HEK293 (cell line): Measurements from ENCODE around the gene ST3GAL5.

Experiments used
- CTCF ChIA-PET: fragments of 350-600 bp; formaldehyde crosslinking; extraction: SDS; loops from one replicate; lab custom pipeline; 2021; ENCODE audit warnings: antibody characterized with exemption; lab: Yijun Ruan, JAX
- POLR2A ChIA-PET: fragments of 300-600 bp; formaldehyde crosslinking; extraction: SDS; loops from one replicate; lab custom pipeline; 2020; ENCODE audit warnings: antibody characterized with exemption, inconsistent platforms; lab: Yijun Ruan, JAX
- H3K27ac ChIP-seq: fragments of 200-500 bp; sonication (Bioruptor generic); 2 replicates; pipeline ENCODE4 v1.5.1; 2014; ENCODE audit warnings: low read depth, low read length, control low read depth, inconsistent platforms; ENCODE audit errors: extremely low read depth
- H3K36me3 ChIP-seq, 2 experiments: fragments of 200-500 bp in 1 of 2; sonication (Bioruptor generic) in 1 of 2; 1 replicate in 1 of 2; 2 replicates in 1 of 2; pipeline ENCODE4 v1.5.1; 2014 to 2017; ENCODE audit warnings: inconsistent platforms in 2 of 2, low read length in 2 of 2; ENCODE audit not compliant: control insufficient read depth in 2 of 2, insufficient read depth in 1 of 2
- H3K4me1 ChIP-seq: fragments of 200-500 bp; sonication (Bioruptor generic); 2 replicates; pipeline ENCODE4 v1.5.1; 2014; ENCODE audit warnings: mild to moderate bottlenecking, low read length, inconsistent platforms; ENCODE audit not compliant: control insufficient read depth, insufficient read depth
- H3K4me3 ChIP-seq: 2 replicates; pipeline ENCODE4 v1.5.1; 2011; ENCODE audit warnings: low read depth, mild to moderate bottlenecking, control low read depth, low read length, moderate library complexity
- H3K9me3 ChIP-seq: fragments of 200-500 bp; sonication (Bioruptor generic); 2 replicates; pipeline ENCODE4 v1.5.1; 2014; ENCODE audit warnings: low read depth, low read length, inconsistent platforms; ENCODE audit not compliant: control insufficient read depth, insufficient read depth
- HOXA7 ChIP-seq: sonication (generic); formaldehyde crosslinking; IDR thresholded peaks from 2 replicates; pipeline ENCODE4 v1.8.1; 2022; ENCODE audit warnings: missing genetic modification reagents, borderline replicate concordance
- KLF1 ChIP-seq: fragments of 450-650 bp; formaldehyde crosslinking; IDR thresholded peaks from 2 replicates; pipeline ENCODE4 v1.5.1; 2016; ENCODE audit warnings: missing biosample characterization, missing genetic modification characterization
- ZIC2 ChIP-seq: fragments of 450-650 bp; formaldehyde crosslinking; IDR thresholded peaks from 2 replicates; pipeline ENCODE4 v1.5.1; 2016; ENCODE audit warnings: missing biosample characterization, missing genetic modification characterization
- ZNF121 ChIP-seq: fragments of 450-650 bp; formaldehyde crosslinking; IDR thresholded peaks from 2 replicates; pipeline ENCODE4 v1.5.1; 2016; ENCODE audit warnings: missing biosample characterization, missing genetic modification characterization
- ZNF266 ChIP-seq: fragments of 450-650 bp; formaldehyde crosslinking; IDR thresholded peaks from 2 replicates; pipeline ENCODE4 v1.5.1; 2016; ENCODE audit warnings: missing biosample characterization, missing genetic modification characterization, low read depth
- ZNF37A ChIP-seq: fragments of 450-650 bp; IDR thresholded peaks from 2 replicates; pipeline ENCODE4 v1.5.1; 2018; ENCODE audit warnings: missing biosample characterization, missing genetic modification characterization
- ZNF473 ChIP-seq: fragments of 450-650 bp; formaldehyde crosslinking; IDR thresholded peaks from 2 replicates; pipeline ENCODE4 v1.5.1; 2017; ENCODE audit warnings: missing biosample characterization, missing genetic modification characterization
- ZNF558 ChIP-seq: fragments of 450-650 bp; formaldehyde crosslinking; IDR thresholded peaks from 2 replicates; pipeline ENCODE4 v1.5.1; 2016; ENCODE audit warnings: missing biosample characterization, missing genetic modification characterization
- ZNF561 ChIP-seq: fragments of 450-650 bp; IDR thresholded peaks from 2 replicates; pipeline ENCODE4 v1.5.1; 2018; ENCODE audit warnings: missing biosample characterization, missing genetic modification characterization, borderline replicate concordance
- ZNF571 ChIP-seq: fragments of 450-650 bp; formaldehyde crosslinking; IDR thresholded peaks from 2 replicates; pipeline ENCODE4 v1.5.0; 2017; ENCODE audit warnings: missing biosample characterization, missing genetic modification characterization
- ZNF610 ChIP-seq: fragments of 450-650 bp; formaldehyde crosslinking; IDR thresholded peaks from 2 replicates; pipeline ENCODE4 v1.5.1; 2016; ENCODE audit warnings: missing biosample characterization, missing genetic modification characterization, borderline replicate concordance
- ZNF626 ChIP-seq: fragments of 450-650 bp; sonication (Bioruptor Pico); formaldehyde crosslinking; IDR thresholded peaks from 2 replicates; pipeline ENCODE4 v1.5.1; 2018; ENCODE audit warnings: missing biosample characterization, missing genetic modification characterization, inconsistent platforms
- ZNF747 ChIP-seq: fragments of 450-650 bp; formaldehyde crosslinking; IDR thresholded peaks from 2 replicates; pipeline ENCODE4 v1.5.1; 2016; ENCODE audit warnings: missing biosample characterization, missing genetic modification characterization
- ZNF837 ChIP-seq: fragments of 450-650 bp; formaldehyde crosslinking; IDR thresholded peaks from 2 replicates; pipeline ENCODE4 v1.5.1; 2016; ENCODE audit warnings: missing biosample characterization, missing genetic modification characterization
- ZSCAN16 ChIP-seq: fragments of 450-650 bp; formaldehyde crosslinking; IDR thresholded peaks from 2 replicates; pipeline ENCODE4 v1.5.1; 2016; ENCODE audit warnings: missing biosample characterization, missing genetic modification characterization
- TF ChIP-seq, protein P1 (sequence below): fragments of 450-650 bp; formaldehyde crosslinking; conservative IDR thresholded peaks from 2 replicates; pipeline ENCODE4 v1.5.1; 2016; ENCODE audit warnings: low read depth, missing biosample characterization, missing genetic modification characterization
- TF ChIP-seq, protein P2 (sequence below): fragments of 450-650 bp; formaldehyde crosslinking; IDR thresholded peaks from 2 replicates; pipeline ENCODE4 v1.5.1; 2016; ENCODE audit warnings: missing biosample characterization, missing genetic modification characterization
- TF ChIP-seq, protein P3 (sequence below): fragments of 450-650 bp; formaldehyde crosslinking; optimal IDR thresholded peaks from 2 replicates; pipeline ENCODE3; 2016; ENCODE audit warnings: missing biosample characterization, mild to moderate bottlenecking, missing genetic modification characterization

ST3GAL5 gene

DNA sequence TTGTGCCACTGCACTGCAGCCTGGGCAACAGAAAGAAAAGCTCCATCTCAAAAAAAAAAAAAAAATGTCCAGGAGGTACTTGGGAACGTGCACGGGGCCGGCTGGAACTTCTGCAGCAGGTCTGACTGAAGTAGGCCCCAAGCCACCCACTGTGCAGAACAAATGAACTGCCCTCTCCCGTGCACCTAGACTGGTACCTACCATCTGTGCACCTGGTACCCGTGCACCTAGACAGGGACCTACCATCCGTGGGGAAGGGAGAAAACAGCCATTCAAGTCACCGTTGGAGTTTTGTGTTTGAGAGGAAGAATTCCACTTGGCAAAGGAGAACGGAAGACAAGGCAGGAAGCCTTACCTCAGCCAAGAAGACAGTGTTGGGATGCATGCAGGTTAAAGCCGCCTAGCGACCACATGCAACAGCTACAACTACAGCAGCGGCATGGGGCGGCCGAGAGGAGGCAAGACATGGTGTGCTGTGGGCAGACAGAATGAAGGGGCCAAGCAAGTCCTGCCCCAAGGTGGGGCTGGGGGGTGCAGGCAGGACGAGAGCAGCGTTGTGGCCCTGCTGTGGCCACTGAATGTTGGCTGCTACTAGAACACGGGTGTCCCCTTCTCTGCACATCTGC is 16.1 kb downstream of the ST3GAL5 start (continued):
- TF ChIP-seq ZNF747 (tag by site-specific recombination) (no peak), ZNF837 (tag by site-specific recombination) (no peak), ZNF473 (tag by site-specific recombination) (no peak), ZNF37A (tag by site-specific recombination) (no peak), ZNF266 (no peak)
- TF ChIP-seq, protein P1, sequence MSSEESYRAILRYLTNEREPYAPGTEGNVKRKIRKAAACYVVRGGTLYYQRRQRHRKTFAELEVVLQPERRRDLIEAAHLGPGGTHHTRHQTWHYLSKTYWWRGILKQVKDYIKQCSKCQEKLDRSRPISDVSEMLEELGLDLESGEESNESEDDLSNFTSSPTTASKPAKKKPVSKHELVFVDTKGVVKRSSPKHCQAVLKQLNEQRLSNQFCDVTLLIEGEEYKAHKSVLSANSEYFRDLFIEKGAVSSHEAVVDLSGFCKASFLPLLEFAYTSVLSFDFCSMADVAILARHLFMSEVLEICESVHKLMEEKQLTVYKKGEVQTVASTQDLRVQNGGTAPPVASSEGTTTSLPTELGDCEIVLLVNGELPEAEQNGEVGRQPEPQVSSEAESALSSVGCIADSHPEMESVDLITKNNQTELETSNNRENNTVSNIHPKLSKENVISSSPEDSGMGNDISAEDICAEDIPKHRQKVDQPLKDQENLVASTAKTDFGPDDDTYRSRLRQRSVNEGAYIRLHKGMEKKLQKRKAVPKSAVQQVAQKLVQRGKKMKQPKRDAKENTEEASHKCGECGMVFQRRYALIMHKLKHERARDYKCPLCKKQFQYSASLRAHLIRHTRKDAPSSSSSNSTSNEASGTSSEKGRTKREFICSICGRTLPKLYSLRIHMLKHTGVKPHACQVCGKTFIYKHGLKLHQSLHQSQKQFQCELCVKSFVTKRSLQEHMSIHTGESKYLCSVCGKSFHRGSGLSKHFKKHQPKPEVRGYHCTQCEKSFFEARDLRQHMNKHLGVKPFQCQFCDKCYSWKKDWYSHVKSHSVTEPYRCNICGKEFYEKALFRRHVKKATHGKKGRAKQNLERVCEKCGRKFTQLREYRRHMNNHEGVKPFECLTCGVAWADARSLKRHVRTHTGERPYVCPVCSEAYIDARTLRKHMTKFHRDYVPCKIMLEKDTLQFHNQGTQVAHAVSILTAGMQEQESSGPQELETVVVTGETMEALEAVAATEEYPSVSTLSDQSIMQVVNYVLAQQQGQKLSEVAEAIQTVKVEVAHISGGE (tag by site-specific recombination), result no peak

DNA sequence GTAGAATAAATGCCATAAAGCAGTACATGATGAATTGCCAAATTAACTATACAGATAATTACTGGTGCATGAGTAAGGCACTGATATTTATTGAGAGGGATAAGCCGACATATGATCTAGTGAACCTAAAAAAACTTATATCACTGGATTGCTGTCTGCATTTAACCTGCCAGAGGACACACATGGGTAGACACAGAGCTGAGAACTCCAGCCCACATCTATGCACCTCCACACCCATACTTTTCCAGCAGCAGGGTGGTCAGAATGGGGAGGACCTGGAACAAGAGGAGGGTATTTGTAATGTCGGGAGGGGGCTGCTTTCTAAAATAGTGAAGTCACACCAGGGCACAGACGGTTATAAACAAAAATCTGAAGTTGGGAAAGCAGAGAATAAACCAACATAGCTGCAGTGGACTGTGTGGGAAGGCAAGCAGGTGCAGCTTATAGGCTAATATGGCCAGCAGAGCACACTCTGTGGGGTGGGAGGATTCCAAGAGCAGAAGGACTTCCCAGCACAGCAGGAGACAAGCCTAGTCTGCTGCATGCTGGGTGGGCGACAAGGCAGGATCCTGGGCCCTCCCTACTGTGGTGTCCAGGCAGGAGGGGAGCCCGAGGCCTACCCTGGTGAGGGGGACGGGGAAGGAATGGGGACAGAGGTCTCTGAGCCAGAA is 17.2 kb downstream of the ST3GAL5 start:
- H3K4me1 ChIP-seq, result no peaks in the 10 kb centered on the region; the same call in 1 of the 2 replicates
- ChIA-PET CTCF (no interaction called here), POLR2A (no interaction called here)
- TF ChIP-seq ZIC2 (tag by site-specific recombination) (peak; percentile 84), ZSCAN16 (tag by site-specific recombination) (no peak)
- H3K27ac ChIP-seq, result no peak overlapping the region
- H3K4me3 ChIP-seq, result no peak overlapping the region
- no peaks in the 10 kb centered on the region for H3K36me3 ChIP-seq
- H3K9me3 ChIP-seq, result no peaks in the 10 kb centered on the region

DNA sequence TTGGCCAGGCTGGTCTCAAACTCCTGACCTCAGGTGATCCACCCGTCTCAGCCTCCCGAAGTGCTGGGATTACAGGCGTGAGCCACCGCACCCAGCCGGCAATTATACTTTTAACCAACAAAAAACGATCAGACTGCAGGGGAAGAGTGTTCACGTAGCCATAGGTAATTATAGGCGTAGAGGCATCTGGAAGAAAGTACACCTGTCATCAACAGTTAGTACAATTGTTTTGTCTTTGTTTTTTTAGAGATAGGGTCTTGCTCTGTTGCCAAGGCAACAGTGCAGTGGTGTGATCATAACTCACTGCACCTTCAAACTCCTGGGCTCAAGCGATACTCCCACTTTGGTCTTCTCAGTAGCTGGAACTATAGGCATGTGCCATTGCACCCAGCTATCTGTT is 20.0 kb downstream of the ST3GAL5 start:
- CTCF ChIA-PET, result interaction anchor here (0.6 kb wide), 1 partner anchor 41 kb away, joined by 3 read pairs; no protein-coding TSS in a partner anchor
- POLR2A ChIA-PET, result interaction anchor here (0.5 kb wide), 1 partner anchor 56 kb away, joined by 4 read pairs; no protein-coding TSS in a partner anchor
- TF ChIP-seq HOXA7 (CRISPR knock-in tag) (no peak), ZNF571 (tag by site-specific recombination) (no peak)
- Histone ChIP-seq H3K4me3 (no peak overlapping the region), H3K4me1 (no peaks in the 10 kb centered on the region), H3K9me3 (no peaks in the 10 kb centered on the region), H3K36me3 (no peaks in the 10 kb centered on the region), H3K27ac (no peak overlapping the region)

DNA sequence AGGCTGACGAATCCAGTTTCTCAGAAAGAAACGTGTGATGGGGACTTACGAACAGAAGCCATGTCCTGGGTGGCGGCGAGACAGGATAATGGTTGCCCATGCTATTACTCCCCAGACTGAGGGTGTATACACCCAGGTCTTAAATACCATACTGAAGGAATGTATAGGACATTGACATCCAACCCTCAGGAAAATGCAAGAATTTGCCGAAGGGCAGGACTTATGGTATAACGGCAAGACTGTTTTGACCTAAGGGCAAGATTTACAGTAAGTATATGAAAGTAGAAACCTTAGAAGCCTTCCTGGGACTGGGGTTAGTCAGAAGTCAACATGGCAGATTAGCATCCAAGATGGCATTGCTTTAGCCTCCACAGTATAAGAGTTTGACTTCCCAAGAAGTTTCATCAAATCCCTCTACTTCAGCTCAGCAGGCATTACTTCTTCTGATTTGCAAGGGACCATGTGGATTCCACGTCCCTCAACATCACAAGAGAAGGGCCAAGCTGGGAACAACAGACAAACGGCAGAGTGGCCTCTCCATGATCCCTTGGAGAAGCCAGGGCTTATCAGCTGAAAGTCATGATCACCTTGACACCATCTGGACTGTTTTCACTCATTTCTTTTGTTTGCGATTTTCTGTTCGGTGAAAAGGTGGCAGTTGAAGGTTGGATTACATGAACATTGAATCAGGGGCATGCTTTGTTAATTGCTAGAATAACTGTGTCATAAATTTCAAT is 21.1 kb downstream of the ST3GAL5 start:
- ChIA-PET POLR2A (interaction anchor here (0.7 kb wide), 1 partner anchor 54 kb away, joined by 4 read pairs; no protein-coding TSS in a partner anchor), CTCF (interaction anchor here (0.7 to 1.8 kb wide), 2 partner anchors 40 to 98 kb away, joined by 3 to 5 read pairs; no protein-coding TSS in a partner anchor)
- no peak overlapping the region for H3K27ac ChIP-seq
- no peak for TF ChIP-seq KLF1 (tag by site-specific recombination)
- TF ChIP-seq ZNF610 (tag by site-specific recombination), result no peak
- TF ChIP-seq, protein P2, sequence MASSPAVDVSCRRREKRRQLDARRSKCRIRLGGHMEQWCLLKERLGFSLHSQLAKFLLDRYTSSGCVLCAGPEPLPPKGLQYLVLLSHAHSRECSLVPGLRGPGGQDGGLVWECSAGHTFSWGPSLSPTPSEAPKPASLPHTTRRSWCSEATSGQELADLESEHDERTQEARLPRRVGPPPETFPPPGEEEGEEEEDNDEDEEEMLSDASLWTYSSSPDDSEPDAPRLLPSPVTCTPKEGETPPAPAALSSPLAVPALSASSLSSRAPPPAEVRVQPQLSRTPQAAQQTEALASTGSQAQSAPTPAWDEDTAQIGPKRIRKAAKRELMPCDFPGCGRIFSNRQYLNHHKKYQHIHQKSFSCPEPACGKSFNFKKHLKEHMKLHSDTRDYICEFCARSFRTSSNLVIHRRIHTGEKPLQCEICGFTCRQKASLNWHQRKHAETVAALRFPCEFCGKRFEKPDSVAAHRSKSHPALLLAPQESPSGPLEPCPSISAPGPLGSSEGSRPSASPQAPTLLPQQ (tag by site-specific recombination), result no peak
- no peak for TF ChIP-seq ZNF626
- no peak for TF ChIP-seq ZNF558
- TF ChIP-seq, protein P3, sequence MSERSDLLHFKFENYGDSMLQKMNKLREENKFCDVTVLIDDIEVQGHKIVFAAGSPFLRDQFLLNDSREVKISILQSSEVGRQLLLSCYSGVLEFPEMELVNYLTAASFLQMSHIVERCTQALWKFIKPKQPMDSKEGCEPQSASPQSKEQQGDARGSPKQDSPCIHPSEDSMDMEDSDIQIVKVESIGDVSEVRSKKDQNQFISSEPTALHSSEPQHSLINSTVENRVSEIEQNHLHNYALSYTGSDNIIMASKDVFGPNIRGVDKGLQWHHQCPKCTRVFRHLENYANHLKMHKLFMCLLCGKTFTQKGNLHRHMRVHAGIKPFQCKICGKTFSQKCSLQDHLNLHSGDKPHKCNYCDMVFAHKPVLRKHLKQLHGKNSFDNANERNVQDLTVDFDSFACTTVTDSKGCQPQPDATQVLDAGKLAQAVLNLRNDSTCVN (tag by site-specific recombination), result no peak
- no peak for TF ChIP-seq ZNF266
- no peak for TF ChIP-seq ZNF561 (tag by site-specific recombination)
- no peak for TF ChIP-seq ZNF121 (tag by site-specific recombination)

More for the DNA sequence above, 21.1 kb downstream of the ST3GAL5 start:
- Histone ChIP-seq H3K36me3 (no peaks in the 10 kb centered on the region), H3K4me1 (no peaks in the 10 kb centered on the region), H3K9me3 (no peaks in the 10 kb centered on the region), H3K4me3 (no peak overlapping the region)
